8988T (cell line): Measurements from ENCODE around the gene KCNT1.
A peak's percentile ranks its signal among the peaks of the same experiment; 100 is the strongest.

Experiments used
- DNase-seq: peaks from one replicate; pipeline ENCODE4 v3.0.0; 2011

KCNT1 gene

DNA sequence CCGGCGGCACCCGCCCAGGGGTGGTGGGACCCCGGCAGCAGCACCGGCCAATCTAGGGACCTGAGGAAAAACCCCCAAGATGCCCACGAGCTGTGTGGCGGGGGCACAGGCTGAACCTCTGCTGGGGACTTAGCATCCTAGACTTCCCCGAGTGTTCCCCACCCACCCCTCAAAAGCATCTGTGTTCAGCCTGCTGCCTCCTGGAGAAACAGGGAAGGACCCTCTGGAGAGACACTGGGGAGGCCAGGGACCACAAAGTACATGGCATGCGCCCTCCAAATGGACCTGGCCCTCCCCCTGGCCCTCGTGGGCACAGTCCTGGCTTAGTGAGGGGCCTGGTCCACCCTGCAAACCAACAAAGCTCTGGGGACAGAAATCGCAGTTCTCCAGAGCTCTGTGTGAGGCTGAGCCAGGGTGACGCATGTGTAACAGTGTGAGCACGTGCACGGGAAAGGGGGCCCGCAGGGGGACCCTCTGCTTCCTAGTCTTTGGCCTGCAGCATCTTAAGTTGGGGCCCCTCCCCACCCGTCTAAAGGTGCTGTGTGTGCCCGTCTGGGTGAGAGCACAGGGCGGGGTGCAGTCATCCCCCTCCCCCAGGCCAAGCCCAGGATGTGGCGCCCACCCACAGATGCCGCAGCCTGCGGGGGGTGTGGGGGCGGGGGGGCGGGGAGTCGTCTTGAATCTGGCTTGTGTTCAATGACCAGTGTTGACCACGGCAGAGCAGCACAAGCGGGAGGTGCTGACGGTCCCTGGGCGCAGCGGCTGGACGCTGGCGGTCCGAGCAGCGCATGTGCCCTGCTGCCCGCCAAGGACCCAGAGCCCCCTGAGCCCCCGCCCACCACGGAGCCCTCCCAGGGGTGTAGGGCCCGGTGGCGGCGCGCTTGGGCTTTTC is 672 bp upstream of the KCNT1 start:
- no peak for DNase-seq

DNA sequence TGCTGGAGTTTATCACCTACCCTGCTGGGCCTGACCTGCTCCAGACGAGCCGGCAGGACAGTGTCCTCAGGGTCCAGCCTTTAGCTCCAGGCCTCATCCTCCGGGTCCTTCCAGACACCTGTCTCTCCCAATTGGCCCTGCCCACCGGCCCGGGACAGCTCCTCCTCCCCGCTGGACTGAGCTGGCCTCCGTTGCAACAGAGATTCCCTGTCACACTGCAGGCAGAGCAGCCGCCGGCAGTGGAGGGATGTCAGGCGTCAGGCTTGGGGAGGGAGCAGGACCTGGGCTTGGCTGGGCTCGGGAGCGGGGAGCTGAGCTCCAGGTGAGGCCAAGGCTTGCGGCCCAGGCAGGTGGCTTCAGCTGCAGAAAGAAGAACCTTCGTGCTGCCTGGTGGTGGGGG is 1.7 kb downstream of the KCNT1 start:
- peak; percentile 33 for DNase-seq

DNA sequence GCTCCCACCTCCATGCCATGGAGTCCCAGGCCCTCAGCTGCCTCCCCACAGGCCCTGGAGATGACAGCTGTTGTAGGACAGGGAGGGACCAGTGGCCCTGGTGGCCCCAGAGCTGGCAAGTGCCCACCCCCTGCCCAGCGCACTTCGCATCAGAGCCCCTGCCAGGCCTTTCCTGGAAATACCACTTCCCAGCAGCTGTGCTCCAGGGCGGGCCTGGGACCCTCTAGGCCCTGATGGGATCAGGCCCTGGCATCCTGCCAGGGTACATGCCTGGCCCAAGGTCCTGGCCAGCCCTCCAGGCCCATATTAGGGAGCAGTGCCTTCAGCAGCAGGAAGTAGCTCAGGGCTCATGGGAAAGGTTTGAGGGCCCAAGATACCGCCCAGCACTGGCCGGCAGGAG is 2.5 kb downstream of the KCNT1 start:
- DNase-seq = no peak

DNA sequence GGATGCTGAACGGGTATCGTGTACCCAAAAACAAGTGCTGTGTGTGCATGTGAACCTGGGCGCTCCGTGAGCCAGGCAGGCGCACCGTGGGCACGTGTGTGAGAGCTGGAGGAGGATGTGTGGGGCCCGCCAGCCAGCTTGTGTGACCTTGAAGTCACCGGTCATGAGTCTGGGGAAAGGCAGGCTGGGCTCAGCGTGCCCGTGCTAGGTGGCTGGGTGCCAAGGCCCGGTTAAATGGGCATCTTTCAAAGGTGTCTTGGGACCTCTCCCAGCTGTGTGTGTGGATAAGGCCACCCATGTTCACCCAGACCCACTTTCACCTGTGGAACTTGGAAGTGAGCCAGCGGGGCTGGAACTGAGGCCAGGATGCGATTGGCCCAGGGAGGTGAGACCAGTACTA is 3.4 kb downstream of the KCNT1 start:
- DNase-seq = no peak

DNA sequence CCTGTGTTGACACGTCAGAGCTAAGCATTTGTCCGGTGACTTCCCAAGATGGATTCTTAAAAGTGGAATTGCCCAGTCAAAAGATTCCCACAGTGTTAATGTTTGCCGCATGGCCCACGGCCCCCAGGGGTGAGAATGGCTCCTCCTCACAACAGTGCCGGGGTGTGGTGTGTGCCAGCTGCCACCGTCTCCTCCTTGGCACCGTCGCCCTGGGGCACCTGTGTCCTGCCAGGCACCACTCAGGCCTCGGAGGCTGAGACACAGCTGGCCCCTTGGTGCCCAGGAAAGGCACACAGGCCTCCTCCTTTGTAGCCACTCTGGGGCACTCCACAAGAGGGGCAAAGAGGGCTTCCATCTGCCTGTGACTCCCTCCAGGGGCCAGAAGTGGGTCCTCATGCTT is 4.3 kb downstream of the KCNT1 start:
- DNase-seq = no peak

DNA sequence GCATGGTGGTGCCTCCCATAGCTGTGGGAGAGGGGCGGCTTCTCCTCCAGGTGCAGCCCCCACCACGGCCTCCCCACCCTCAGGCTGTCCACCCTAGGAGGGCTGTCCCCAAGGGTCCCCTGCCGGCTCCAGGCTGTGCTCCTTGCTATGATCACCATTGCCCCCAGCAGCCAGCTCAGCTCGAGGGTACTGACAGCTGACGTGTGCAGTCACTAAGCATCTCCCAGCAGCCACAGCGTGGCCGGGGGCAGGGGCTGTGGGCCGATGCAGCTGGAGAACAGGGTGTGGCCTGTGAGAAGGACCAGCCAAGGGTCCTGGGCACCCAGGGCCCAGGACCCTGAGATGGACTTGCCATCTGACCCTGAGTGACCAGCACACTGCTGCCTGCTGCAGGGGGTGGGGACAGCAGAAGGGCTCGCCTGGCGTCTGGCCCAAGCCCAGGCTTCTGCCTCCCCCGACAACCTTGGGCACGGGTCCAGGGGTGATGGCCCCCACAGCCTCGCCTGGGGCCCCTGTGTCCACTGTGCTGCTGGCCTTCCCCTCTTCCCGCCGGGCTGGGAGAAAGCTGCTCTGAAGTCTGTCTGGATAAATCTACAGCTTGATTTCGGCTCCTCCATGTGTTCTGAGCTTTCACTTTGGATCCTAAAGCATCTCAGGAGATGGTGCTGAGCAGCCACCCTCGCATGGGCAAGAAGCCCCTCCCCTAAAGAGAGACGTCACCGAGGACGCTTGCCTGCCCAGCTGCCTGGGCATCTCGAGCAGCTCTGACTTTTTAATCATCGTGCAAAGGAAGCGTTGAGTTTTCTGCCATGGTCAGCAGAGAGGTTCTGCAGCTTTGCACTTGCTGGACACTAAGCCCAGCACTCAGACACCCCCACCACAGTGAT is 5.5 kb downstream of the KCNT1 start:
- DNase-seq = no peak

DNA sequence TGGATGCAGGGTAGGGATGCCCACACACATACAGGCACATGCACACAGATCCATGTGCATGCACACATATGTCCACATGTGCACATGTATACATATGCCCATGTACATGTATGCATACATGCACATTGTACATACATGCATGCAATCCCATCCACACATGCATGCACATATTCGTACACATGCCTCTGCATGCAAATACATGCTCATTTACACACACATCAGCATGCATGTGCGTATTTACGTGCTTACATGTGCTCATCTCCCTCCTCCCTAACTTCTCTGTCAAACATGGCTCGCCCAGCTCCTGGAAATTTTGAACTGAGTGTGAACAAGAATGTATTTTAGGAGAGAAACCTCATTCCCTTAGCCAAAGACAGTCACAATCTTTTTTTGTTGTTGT is 6.2 kb downstream of the KCNT1 start:
- no peak for DNase-seq

DNA sequence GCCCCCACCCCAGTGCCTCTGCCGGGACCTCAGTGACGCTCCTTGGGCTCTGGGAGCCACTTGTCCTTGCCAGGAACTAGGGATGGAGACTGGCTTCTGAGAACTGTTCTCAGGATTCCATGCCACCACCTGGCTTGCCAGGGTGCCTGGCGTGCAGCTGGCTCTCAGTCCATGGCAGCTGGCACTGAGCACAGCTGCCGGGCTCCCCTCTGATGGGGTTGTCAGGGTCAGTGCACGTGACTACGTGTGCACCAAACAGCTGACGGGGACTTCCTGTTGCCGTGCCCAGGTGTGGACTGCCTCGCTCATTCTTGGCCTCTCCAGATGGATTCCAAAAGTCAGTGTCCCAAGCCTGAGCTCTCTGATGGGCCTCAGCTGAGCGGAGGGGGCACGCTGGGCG is 9.4 kb downstream of the KCNT1 start:
- no peak for DNase-seq

DNA sequence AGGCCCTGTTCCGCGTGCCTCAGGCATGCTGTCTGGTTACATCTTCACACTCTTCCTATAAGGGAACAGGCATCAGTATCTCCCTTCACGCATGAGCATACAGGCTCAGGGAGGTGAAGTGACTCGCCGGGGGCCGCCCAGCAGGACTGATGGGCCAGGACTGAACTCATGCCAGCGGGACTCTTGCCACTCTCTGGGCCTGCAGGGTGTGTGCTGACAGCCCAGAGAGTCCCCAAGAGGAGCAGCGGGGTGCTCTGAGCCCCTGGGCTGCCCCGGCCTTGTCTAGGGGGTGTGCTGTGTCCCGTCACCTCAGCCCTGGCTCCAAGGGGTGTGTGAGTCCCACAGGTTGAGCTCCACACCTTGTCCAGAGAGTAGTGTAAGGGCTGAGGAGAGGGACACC is 9.9 kb downstream of the KCNT1 start:
- DNase-seq = no peak

DNA sequence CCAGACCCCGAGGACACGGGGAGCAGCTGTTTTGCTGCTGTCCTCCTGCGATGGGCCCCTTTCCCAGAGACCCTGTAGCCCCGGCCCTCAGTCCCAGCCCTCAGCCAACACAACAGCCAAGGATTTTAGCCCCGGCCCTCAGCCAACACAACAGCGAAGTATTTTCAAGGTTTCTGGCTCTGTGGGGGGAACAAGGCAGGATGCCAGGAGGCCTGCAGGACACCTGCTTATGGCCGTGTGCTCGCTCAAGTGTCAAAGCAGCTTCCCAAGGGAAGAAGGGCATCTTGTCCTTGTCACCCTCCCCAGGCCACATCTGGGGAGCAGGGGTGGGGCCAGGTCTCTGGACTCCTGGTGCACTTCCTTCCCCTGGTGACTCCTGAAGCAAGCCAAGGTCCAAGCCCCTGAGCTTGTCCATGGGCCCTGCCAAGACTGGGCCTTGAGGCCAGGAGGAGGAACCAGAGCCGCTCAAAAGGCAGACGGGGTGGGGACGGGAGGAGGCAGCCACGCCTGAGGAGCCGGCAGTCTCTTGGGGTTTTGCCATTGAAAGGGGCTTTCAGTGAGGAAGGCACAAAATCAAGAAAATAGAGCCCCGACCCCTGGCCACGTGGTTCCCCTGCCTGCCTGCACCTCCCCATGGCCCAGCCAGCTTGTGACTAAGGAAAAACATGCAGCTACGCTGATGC is 10.8 kb downstream of the KCNT1 start:
- no peak for DNase-seq

DNA sequence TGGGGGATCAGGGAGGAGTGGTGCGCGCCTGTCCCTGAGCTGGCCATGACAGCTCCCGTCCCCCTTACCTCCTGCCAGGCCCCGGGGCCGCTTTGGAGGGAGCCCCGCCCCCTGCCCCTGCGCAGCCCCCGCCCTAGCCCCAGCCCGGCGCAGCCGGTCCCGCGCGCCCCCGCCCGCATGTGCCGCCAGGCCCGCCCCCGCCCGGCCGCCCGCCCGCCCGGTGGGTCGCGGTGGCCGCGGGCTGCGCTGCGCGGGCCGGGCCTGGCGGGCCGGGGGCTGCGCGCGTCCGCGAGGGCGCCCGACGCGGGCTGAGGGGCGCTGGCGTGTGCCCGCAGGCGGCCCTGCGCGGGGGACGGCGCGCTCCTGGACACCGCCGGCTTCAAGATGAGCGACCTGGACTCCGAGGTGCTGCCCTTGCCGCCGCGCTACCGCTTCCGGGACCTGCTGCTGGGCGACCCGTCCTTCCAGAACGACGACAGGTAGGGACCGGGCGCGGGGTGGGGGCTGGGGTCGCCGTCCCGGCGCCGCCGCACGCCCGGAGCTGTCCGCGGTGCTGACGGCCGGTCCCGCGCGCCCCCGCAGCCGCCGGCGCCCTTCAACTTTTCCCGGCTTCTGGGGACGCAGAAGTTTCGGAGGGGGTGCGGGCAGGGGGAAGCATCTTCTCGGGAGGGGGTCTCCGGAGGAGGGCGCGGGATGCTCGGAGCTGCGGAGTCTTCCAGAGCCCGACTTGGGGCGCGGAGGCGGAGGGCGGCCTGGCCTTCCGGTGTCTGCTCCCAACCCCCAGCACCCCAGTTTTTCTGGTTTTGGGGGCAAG is 12.5 kb downstream of the KCNT1 start:
- DNase-seq = no peak

DNA sequence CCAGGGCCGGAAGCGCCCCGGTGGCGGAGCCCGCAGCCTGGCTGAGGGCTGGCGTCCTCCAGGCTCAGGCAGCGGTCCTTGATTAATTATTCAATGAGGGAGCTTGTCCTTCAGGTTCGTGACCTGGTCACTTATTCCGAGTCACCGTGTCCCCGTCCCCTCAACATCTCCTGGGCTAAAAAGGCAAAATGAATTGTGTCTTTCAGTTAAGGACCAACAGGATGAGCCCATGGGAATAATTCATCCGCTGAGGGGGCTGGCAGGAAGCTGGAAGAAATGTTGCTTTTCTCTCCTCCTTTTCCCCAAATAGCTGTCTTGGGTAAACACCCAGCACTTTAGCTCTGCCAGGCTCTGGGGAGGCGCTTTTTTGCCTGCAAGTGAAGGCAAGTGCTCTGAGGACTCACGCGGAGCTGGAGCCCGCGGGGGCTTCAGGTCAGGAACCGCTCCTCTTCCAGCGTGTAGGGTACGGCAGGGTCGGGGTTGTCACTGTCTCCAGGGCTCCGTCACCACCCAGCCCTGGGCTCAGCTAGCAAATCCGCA is 13.1 kb downstream of the KCNT1 start:
- no peak for DNase-seq

DNA sequence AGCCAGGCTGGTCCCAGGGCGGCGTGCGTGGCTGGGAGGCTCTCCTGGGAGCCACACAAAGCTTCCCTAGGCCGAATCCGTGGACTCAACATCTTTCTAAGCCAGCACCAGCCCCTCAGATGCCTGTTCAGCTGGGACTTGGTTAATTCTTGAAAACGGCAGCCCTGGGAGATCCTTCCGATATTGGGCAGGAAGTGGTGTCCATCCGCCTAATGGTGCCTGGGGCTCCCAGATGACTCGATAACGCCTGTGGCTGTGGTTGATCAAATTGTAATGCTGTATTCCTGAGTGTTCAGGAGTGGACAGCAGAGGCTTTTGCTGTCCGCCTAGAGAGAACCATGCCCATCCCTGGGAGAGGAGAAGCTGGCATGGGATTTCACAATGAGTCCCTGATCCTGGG is 14.1 kb downstream of the KCNT1 start:
- no peak for DNase-seq

DNA sequence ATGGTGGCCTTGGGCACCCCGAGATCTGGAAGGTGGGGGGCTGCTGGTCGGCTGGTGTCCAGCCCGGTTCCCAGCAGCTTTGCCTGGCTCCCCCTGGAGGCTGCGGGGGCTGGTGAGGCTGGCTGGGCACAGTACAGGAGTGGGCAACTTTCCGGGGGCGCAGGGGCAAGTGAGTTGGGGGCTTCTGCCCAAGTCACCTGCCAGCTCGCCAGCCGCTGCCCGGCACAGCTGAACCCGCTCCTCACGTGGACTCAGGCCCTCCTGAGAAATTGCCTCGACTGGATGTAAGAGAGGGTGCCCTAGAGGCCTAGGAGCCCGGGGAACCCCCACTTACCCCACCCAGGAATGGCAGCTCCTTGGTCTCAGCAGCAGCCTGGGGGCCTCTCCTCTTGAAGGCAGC is 15.4 kb downstream of the KCNT1 start:
- DNase-seq = no peak

DNA sequence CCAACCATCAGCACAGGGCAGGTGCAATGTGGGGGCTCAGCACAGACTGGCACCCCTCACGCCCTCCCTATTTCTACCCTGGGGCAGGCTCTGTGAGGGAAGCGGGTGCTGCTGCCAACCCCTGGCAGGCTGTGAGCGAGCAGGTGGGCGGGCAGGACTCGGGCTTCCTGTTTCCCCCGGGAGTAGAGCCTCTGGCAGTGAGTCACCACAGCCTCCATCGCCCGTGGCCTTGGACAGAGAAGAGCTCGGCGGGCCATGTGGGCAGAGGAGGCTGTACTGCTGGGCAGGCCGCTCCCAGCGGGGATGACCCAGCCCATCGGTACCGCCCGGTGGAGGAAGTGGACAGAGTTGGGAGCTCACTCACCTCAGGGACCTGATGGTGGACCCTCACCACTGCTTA is 16.6 kb downstream of the KCNT1 start:
- peak; percentile 84 for DNase-seq

DNA sequence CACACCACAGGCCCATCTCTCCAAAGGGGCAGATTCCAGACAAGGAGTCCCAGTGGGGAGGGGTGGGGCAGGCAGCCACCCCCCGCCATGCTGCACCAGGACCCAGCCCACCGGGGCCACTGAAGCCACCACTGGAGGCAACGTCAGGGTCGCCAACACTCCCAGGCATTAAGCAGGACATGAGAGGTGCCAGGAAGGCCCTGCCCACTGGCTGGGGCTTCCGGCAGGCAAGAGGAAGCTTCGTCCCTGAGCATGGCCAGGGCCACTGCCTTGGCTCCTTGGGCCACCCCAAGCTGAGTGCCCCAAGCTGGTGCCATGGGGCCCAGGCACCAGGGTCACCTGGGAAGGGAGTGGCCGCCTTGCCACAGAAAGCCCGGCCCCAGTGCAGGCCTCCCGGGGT is 17.5 kb downstream of the KCNT1 start:
- no peak for DNase-seq

DNA sequence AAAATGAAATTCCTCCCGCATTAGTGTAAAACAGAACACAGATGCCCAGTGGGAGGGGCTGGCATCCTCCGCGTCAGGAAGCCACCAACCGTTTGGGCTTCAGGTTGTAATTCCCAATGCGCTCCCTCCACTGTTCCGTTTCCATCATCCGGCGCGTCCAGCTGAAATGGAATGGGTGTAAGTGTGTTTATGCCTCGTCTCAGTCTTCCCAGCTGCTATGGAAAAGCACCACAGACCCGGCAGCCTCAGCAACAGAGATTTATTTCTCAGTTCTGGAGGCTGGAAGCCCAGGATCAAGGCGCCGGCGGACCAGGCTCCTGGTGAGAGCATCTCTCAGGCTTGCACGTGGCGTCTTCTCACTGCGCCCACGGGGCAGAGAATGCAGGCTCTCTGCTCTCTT is 20.4 kb downstream of the KCNT1 start:
- DNase-seq = no peak

DNA sequence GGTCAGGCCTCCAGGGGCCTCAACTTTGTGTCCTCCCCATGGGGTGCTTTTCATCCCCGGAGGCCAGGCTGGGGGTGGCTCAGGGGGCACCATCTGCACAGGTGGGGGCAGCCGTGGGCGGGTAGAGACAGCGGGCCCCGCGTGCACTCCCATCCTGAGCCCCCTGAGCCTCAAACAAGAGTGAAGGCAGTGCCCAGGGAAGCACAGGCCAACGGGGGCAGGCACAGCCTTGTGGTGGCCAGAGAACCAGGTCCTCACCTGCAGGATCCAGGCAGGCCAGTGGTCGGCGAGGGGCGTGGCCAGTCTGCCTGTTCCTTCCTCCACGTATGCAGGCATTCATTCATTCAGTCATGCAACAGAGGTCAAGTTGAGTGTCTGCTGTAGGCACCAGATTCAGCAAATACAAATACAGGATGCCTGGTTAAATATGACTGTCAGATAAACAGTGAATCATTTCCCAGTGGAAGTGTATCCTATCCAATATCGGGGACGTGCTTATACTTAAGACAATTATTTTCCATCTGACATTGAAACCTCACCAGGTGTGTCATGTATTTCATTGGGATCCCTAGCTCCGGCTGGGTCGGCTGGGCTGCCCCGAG is 22.3 kb downstream of the KCNT1 start:
- no peak for DNase-seq

DNA sequence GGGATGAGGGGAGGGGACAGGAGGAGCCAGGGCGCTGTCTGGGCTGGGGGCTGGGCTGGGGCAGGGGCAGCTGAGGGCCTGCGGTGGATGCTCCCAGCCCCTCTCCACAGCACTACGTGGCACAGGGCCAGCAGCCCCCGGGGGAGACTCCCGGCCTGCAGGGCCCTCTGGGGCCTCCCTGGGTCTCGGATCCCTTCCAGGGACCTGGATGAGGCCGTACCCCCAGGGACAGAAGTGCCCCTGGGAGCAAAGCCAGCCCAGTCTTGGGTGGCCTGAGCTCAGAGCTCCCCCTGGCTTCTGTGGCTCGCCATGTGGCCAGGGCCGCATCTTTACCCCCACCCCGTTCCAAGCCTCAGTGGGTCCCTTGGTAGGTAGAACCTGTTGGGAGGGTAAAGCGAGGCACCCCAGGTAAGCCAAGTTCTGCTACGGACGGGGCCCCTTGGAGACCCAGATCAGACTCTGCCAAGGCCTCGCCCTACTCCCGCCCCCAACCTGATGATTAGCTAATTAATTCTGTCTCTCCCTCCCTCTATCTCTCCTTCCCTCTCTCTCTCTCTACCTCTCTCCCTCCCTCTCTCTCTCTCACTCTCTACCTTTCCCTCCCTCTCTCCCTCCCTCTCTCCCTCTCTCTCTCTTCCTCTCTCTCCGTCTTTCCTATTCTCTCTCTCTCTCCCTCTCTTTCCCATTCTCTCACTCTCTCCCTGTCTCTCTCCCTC is 24.3 kb downstream of the KCNT1 start:
- no peak for DNase-seq

DNA sequence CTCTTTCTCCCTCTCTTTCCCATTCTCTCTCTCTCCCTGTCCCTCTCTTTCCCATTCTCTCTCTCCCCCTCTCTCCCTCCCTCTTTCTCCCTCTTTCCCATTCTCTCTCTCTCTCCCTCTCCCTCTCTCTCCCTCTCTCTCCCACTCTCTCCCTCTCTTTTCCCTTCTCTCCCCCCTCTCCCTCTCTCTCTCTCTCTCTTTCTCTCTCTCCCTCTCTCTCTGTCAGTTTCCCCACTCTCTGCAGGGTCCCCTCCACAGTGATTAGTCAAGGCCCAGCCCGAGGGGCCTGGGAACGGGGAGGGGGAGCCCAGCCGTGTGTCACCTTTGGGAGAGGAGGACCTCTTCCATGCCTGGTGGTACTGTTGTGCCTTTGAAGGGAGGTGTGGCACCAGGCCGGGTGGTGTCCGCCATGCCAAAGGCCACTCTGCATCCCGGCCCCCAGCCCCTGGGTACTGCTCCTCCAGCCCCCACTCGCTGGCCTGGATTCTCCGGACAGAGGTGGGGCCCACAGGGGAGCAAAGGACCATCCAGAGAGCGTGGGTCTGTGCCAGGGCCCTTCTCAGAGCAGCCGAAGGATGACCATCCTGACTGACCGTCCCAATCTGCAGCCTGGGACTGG is 25.4 kb downstream of the KCNT1 start:
- DNase-seq = no peak
